Hepatic stellate cell (primary cell): Measurements from ENCODE around the gene PHACTR1.

Experiments used
- DNase-seq: peaks from one replicate; pipeline ENCODE4 v3.0.0; 2011; ENCODE audit warnings: low spot score

The PHACTR1 gene

DNA sequence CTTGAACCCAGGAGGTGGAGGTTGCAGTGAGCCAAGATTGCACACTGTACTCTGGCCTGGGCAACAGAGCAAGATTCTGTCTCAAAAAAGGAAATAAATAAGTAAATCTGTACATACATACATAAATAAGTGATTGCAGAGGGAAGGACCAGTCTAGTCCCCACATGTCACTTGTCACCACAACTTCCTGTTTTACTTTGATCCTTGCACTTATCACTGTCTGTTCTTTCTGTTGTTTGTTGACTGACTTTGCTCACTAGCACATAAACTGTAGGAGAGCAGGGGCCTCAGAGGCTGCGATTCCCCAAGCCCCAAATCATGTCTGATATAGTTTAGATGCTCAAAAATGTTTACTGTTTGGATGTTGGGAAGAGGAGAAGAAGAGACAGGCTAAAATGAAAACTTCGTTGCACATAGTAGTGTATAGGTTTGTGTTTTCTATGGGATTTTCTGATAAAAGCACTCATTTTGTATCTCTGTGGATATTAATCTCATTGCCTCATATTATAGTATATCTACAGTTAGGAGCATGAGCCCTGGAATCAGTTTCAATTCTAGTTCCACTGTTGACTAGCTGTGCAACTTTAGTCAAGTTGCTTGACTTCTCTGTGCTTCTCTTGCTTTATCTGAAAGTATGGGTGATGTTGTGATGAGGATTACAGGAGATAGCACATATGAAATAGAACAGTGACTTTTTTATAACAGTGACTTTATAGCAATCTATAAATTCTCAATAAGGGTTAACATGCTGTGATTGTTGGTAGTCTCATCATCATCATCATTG lies 446.8 kb downstream of the PHACTR1 start:
- no peak for DNase-seq

DNA sequence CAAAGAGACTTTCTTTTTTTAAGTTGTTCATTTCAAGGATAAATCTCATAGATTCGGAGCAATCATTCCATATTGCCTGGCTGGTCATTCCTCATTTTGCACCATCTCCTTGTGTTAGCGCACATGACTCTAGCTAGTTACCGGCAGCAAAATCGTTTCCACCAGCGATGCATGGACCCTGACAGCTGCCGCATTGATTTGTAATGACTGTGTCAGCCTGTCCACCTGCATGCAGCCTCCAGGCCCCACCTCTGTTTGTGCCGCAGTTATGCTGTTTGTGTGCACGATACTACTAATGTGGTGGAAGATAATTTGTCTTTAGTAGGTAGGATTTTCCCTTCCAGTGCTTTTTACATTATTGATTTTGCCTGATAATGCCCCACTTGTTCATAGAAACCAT lies 447.7 kb downstream of the PHACTR1 start:
- no peak for DNase-seq

DNA sequence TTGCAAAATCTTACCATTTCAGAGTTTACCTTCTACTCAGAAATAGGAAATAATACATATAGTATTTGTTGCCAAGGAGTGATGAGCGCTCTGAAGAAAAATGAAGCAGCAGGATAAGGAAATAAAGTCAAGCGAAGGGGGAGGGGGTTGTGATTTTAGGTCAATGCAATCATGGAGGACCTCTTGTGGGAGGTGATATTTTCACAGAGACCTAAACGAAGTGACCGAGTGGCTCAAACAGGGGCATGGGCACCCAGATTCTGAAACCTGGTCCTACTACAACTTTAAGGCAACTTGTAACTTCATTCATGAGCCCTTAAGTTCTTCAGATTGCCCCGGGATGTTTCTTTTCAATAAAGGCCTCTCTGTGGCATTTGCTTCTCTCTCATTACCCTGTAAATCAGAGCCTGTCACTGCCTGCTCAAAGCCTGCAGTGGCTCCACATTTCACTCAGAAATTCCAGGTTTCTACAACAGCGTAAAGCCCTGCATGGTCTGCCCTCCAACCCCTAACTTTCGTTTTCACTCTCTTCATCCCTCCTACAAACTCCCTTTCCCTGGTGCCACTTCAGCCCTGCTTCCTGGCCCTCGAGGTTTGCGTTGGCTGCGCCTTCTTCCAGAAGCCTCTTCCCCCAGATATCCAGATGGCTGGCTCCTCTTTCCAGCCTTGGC lies 449.1 kb downstream of the PHACTR1 start:
- DNase-seq: no peak

DNA sequence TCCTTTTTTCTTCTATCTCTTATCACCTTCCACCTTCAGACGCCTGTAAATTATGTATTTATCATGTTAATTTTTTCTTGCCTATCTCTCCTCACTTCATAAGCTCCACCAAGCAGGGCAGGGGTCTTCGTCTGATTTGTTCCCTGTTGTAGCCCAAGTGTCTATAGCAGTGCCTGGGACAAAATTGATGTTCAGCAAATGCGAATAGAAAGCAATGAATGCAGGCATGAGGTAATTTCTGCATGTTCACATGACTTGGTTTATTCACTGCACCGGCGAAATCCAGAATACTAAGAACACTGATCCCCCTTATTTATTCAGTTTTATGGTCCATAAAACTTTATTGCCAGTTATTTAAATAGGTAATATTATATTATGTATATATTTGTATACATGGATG lies 449.7 kb downstream of the PHACTR1 start:
- no peak for DNase-seq

DNA sequence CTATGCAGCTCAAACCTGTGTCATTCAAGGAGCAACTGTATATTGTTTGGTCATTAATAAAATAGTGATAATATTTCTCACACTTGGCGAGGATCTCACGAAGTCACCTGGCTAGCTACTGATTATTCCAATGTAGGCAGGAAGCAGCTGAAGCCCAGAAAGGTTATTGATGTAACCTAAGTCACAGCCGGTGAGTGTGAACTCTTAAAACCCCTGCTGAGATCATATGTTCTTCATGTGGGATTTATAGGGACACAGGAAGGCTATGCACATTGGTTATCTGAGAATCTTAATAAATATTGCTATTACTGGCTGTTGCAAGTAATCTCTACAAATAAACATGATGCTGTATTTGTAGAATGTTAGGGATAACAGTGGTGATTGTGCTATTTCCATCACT lies 450.3 kb downstream of the PHACTR1 start:
- DNase-seq: no peak

DNA sequence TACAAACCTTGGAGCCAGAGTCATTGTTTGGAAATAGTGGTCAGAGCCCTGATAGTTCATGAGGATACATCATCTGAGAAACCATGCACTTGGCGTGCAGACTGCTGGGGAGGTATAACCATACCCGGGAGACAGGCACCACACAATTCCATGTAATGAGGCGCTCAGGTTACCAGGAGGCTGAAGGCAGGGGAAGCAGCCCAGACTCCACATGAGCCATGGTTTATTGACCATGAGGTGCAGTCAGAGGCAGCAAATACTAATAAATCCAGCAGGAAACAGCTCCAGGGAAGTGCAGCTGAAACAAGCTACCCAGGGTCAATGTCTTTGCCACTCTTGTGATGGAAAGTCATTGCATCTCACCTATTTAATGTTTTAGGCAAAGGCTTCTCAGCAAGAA lies 455.7 kb downstream of the PHACTR1 start:
- DNase-seq: no peak

DNA sequence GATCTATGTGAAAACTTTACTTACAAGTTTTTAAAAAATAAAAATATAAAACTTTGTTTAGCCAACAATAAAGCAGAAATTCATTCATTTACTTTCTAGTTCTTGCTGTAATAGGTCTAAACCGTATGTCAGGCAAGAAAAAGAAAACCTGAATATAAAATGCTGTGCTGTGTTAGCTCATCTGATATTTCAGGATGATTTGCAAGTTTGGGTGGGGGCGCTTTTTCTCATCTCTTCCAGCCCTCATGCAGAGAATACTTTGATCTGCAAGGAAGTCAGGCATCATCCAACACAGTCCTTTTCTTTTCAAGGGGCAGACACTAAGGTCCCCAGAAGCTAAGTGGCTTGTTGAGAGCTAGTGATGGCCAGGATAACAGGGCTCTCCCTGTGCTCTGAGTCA lies 458.5 kb downstream of the PHACTR1 start:
- no peak for DNase-seq

DNA sequence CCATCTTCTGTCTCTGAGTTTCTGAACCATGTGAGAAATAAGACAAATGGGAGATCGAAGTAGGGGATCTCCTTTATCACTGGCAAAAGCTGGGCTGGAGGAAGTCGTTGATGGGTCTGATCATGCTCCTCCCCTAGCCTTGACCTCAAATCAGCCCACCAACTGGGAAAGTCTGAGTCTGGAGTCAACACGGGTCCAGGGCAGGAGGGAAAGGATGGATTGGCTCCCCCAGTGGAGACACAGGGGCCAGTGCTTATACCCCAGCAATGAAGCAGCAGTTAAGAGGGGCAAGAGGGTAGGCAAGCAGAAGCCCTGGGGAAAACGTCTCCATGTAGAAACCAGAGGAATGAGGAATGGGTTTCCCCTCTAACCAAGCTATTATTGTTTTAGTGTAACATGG lies 459.2 kb downstream of the PHACTR1 start:
- no peak for DNase-seq

DNA sequence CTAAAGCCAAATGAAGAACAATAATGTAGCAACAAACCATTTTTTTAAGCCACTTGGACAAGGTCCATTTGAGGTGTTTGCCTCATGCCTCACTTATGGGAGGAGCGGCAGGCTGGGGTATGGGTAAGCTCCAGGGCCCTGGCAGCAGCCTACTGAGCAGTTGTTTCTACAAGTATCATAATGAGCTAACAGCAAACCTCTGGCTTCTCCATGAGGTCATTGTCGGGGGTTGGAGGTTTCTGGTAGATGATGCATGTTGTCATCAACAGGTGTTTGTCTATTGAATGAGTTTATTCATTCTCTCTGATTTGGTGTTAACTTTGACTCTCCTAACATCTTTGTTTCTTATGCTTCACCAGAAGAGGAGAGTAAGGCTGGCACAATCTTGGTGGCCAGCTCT lies 461.1 kb downstream of the PHACTR1 start:
- DNase-seq: no peak

DNA sequence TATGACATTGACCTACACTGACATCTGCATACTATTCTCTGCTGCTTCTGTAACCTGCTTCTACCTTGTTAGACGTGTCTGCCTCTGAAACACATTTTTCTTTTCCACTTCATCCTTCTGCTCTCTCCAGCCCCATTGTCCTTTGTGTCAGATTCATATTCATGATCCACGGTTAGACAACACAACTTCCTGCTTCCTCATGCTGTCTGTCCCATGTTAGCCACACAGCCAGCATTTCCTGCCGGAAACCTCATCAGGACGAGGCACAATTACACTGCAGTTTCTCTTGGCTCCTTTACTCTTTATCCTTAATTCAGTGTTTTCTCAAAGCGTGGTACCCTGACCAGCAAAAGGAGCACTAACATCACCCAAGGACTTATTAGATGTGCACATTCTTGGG lies 461.5 kb downstream of the PHACTR1 start:
- DNase-seq: no peak

DNA sequence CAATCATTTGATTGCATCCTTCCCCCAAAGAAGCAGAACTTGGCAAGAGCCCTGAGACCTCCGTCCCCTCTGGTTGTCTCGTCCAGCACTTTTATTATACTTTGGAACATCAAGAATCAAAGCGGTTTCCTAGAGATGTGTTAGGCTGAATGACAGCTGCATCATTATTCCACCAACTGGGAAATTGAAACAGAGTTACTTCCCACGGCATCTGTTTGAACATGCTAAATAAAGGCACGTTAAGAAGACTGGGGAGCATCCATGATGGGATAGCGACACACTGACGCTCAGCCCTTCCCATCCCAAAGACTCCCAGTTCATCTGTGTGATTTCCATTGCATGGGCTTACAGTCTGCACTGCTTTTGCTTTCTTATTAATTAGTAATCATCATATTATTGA lies 464.0 kb downstream of the PHACTR1 start:
- no peak for DNase-seq

DNA sequence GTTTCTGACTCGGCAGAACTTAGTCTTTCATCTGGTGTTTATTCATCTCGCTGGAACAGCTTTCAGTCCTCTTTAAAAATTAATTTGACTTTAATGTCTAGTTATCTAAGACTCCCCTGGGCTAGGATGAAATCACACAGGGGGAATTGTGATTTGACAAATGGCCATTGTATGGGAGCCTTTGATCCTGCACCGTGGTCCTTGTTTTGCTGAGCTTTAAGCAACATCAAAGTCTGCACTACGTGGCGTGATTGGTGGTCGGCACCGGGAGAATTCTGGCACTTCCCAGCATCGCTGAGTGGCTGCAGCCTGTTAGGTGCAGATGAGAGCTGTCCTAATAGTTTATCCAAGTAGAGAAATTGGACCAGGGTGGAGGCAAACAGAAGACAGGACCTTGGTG lies 464.8 kb downstream of the PHACTR1 start:
- no peak for DNase-seq

DNA sequence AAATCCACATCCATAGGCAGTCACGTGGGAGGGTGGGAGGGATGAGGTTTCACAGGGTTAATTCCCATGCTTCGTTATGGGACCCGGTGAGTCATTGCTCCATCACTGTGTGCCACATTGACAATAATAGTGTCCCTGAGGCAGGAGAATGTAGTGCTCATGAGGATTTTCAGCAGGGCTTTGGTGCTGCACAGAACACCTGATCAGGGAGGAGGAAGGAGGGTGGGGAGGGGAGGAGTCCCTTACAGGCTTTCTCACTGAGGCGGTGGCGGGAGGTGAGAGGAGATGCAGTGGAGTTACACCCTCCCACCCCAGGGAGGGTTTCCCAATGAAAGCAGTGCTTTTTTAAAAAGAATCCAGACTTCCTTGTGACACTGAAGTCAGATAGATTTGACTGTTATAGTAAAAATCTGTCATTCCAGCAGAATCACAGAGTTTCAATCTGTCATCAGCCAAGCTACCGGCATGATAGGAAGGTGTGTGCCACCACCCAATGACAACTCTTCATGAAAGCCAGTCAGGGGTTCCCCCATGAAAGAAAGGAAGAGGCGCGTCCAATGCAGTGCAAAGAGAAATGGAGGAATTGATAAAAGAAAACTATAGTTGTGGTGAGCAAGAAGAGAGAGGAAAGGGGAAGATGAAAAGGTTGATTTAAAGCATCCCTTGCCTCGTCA lies 467.0 kb downstream of the PHACTR1 start:
- DNase-seq: no peak

DNA sequence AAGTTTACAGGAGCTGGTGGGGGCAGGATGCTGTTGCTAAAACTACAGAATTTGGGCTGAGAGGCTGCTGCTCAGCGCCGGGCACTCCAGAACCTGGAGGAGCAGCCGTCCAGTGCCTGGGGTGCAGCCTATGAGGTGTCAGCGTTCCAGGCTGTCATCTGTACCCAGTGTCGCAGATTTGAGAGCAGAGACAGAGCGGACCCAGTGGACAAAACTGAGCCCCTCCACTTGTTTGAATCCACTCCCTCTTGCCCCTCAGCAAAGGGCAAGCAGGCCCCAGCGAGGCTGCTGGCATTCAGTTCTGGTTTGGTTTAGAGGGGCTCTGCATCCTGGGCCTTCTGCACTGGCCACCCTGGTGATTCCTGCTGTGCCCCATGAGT lies 467.5 kb downstream of the PHACTR1 start:
- DNase-seq: no peak

DNA sequence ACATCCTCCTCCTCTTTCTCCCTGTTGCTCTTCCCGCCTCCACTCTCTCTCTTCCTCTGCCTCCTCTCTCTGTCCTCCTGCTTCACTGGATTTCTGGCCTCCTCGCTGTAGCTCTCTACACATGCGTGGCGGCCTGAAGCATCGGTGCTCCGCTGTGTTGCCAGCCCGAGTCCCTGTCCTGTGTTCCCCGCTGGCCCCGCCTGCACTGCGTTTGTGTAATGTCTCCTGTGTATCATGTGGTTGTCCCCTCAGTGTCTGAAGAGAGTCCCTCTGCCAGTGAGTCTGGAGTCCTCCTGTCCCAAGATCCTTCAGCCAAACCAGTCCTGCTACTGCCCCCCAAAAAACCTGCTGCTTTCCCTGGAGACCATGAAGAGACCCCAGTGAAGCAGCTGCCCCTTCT lies 468.0 kb downstream of the PHACTR1 start:
- DNase-seq: no peak

DNA sequence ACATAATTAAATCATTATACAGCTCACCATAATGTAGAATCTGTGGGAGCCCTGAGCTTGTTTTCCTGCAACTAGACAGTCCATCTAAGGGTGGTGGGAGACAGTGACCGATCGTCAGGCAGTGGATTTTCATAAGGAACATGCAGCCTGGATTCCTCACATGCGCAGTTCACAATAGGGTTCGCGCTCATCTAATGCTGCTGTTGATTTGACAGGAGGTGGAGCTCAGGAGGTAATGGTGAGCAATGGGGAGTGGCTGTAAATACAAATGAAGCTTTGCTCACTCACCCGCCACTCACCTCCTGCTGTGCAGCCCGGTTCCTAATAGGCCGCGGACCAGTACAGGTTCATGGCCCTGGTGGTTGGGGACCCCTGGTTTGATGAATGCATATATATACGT lies 470.3 kb downstream of the PHACTR1 start:
- no peak for DNase-seq

DNA sequence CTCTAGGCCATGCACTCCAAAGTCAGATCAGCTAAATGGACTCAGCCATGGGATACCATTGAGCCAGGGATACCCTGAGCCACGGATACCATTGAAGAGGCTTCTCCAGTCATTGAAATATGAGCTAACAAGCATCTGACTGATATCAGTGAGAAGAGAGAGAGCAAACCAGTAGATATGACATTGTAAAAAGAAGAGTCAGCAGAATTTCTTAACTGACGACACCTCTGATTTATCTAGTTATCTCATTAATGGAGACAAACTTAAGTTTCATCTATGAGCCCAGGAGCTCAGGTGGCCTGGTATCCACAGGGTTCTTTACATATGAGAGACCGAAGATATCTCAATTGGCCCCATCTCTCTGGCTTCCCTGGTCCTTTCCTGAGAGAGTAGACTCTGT lies 471.1 kb downstream of the PHACTR1 start:
- DNase-seq: no peak

DNA sequence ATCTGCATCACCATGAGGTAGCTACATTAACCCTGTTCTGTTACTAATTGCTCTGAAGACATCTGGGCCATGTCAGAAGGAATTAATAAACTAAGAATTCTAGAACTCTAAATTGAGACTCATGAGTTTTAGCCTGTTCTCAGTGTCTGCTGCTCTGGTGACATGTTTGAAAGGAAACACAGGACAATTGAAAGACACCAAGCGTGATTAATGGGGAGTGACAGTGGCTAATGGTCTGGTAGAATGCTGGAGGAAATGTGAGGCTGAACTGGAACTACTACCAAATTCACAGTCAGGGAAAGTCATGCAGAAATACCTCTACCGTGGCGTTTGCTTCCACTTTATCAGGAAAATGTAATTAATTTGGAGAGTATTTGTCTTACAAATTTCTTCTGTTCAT lies 471.7 kb downstream of the PHACTR1 start:
- no peak for DNase-seq

DNA sequence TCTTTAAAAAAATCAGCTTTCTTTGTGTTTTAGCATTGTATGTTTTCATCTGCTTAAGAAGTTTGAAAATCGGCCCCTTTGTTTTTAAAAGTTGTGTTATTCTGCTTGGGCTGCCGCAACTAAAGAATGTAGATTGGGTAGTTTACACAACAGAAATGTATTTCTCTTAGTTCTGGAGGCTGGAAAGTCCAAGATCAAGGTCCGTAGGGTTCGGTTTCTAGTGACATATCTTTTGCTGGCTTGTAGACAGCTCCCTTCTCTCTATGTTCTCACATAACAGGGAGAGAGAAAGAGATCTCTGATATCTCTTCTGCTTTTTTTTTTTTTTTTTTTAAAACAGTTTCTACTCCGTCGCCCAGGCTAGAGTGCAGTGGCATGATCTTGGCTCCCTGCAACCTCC lies 473.1 kb downstream of the PHACTR1 start:
- DNase-seq: no peak

DNA sequence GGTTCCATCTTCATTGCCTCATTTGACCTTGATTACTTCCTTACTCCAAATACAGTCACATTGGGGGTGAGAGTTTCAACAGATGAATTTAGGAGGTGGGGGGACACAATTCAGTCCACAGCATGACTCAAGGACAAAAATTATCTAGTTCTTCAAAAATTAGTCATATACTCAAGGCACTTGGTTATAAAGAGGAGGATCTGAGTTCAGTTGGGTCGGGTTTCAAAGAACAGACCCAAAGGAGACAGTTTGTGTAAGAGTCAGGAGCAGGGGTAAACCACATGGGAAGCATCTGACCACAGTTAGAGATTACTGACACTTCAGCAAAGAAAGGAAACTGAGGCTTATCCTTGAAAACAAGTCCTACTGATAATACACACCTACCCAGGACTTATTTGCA lies 473.8 kb downstream of the PHACTR1 start:
- no peak for DNase-seq

DNA sequence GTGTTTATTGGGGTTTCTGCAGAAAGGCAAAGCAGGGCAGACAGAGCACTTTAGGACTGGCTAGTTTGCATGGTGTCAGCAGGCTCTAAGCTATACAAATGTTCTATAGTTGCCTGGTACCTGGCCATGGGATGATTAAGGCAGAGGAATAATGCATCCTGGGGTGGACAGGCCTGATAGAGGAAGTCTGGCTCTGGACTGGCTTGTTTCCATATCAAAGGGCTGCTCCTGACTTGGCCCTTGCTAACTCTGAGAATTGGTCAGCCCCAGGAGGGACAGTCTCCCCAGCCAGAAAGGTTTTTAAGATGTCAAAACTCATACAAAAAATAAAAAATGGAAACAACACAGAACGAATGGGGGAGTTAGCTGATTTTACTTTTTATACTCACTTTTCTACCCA lies 474.9 kb downstream of the PHACTR1 start:
- DNase-seq: no peak

DNA sequence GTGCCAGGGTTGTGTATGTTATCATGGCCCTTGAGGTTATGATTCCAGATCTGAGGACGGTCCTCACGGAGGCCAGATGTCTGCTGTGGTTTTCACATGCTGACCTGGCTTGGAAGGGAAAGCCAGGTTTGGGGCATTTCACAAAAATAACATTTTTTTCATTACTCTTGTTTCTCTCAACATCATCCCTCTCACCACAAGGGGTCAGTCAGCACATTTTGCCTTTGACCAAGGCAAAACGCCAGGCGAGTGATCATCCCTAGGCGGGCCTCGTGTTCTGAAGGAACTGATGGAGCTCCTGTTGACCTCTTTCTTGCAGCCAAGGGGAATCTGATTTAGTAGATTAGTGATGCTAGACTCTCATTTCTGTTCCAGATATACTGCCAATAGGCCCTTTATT lies 478.3 kb downstream of the PHACTR1 start:
- peak; percentile 72 for DNase-seq

DNA sequence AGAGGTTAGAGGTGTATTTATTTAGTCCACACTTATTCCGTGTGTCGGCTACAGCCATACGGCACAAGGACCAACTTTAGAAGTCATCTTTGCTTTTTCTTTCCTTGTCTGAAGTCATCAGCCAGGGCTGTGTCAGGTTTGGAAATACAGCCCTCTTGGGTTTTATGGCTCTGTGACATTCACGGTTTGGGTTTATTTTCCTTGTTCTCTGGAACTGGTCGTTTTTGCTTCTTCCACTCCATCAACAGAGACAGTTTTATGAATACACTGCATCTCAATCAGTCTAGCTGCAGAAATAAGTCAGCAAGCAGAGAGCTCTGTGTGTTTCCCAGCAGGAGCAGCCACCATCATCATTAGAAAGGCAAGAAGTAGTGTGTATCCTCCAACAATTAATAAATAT lies 479.2 kb downstream of the PHACTR1 start:
- DNase-seq: no peak

DNA sequence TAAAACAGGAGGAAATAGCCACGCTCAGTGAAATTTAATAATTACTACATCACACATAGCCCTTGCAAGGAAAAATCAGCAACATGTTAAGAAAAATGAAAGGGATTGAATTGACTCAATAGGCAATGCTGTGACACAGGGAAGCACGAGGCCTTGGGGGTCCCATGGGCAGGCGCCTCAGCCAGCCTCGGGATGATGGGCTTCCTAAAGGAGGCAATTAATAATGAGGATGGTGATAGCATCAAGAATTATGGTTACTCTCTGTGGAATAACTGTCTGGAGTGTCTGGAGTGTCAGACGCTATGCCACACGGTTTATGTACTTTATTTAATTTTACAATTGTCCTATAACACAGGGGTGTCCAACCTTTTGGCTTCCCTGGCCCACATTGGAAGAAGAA lies 481.6 kb downstream of the PHACTR1 start:
- no peak for DNase-seq
